Measurements from ENCODE around the gene LIFR.

The LIFR gene, protein sequence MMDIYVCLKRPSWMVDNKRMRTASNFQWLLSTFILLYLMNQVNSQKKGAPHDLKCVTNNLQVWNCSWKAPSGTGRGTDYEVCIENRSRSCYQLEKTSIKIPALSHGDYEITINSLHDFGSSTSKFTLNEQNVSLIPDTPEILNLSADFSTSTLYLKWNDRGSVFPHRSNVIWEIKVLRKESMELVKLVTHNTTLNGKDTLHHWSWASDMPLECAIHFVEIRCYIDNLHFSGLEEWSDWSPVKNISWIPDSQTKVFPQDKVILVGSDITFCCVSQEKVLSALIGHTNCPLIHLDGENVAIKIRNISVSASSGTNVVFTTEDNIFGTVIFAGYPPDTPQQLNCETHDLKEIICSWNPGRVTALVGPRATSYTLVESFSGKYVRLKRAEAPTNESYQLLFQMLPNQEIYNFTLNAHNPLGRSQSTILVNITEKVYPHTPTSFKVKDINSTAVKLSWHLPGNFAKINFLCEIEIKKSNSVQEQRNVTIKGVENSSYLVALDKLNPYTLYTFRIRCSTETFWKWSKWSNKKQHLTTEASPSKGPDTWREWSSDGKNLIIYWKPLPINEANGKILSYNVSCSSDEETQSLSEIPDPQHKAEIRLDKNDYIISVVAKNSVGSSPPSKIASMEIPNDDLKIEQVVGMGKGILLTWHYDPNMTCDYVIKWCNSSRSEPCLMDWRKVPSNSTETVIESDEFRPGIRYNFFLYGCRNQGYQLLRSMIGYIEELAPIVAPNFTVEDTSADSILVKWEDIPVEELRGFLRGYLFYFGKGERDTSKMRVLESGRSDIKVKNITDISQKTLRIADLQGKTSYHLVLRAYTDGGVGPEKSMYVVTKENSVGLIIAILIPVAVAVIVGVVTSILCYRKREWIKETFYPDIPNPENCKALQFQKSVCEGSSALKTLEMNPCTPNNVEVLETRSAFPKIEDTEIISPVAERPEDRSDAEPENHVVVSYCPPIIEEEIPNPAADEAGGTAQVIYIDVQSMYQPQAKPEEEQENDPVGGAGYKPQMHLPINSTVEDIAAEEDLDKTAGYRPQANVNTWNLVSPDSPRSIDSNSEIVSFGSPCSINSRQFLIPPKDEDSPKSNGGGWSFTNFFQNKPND

DNA sequence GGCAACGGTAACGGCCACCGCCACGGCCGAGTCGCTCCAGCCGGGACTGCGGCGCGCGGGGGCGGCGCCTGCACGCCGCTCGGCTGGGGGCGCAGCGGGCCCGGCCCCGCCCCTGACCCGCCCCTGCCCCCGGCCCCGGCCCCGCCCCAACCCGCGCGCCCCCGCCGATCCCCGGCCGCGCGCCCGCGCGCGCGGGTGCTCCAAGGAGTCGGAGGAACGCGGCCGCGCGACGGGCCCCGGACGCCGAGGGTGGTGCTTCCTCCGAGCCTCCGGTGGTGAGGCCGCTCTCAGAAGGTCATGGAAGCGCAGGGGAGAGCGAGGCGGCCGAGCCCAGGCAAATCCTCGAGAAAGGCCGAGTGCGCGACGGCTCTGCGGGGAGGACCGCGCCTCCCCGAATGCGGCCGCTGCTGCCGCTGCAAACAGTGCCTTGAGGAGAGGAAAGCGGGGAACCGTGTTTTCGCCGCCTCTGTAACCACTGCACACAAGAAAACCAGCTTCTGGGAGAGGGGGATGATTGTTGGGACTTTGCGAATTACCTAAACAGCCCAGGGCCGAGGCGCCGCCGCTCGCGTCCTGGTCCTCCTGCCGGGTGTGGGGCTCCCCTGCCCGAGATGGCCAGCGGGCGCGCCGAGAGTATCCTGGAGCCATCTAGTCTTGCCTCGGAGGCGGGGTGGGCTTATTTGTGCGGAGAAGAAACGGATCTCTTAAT lies at the start of gene LIFR:
Gene LIFR, minus strand, starts transcription at position 48 of the 709 bp plus-strand sequence. CDS start 25,999 bp downstream, outside the sequence.
- DNase-seq (ENCODE audit: low read depth) = no peak
- H3K4me3 ChIP-seq (ENCODE audit: low read depth, low read length) = peak within 1 kb of the TSS; percentile 31
- TF ChIP-seq, protein P1, sequence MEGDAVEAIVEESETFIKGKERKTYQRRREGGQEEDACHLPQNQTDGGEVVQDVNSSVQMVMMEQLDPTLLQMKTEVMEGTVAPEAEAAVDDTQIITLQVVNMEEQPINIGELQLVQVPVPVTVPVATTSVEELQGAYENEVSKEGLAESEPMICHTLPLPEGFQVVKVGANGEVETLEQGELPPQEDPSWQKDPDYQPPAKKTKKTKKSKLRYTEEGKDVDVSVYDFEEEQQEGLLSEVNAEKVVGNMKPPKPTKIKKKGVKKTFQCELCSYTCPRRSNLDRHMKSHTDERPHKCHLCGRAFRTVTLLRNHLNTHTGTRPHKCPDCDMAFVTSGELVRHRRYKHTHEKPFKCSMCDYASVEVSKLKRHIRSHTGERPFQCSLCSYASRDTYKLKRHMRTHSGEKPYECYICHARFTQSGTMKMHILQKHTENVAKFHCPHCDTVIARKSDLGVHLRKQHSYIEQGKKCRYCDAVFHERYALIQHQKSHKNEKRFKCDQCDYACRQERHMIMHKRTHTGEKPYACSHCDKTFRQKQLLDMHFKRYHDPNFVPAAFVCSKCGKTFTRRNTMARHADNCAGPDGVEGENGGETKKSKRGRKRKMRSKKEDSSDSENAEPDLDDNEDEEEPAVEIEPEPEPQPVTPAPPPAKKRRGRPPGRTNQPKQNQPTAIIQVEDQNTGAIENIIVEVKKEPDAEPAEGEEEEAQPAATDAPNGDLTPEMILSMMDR (IDR thresholded peaks at IDR 0.05; ENCODE audit: low read depth, low read length, missing control alignments) = no peak

DNA sequence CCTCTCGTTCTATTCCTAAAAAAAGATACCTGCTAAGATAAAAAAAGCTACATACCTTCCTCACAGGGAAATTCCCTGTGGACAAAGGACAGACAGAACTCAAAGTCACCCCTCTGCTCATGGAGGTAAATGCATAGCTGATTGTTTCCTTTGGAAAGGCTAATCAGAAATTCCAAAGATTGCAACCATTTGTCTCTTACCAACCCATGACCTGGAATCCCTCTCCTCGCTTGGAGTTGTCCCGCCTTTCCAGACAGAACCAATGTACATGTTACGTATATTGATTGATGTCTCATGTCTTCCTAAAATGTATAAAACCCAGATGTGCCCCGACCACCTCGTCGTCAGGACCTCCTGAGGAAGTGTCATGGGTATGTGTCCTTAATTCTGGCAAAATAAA lies 49.2 kb upstream of the LIFR start:
- no peak for DNase-seq (ENCODE audit: low read depth)
- H3K4me3 ChIP-seq (ENCODE audit: low read depth, low read length) = no peak overlapping the region
- TF ChIP-seq, protein P1 (IDR thresholded peaks at IDR 0.05; ENCODE audit: low read depth, low read length, missing control alignments) = no peak

DNA sequence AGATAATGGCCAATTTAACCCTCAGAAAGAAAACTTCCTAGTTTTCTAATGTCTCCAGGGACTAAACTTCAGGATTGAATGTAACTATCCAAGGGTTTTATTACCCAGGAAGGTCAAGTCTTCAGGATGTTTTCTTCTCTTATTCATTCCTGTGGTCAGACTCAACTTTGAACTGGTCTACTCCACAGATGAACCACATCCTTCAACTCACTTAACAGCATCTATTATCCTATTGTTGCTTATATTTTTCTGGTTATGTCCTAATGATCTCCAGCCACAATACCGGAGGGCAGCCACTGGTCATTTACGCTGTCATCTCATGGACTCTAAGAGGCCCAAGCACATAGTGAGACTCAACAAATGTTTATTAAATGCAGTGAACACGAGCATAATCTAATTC lies 47.2 kb upstream of the LIFR start:
- TF ChIP-seq, protein P1 (IDR thresholded peaks at IDR 0.05; ENCODE audit: low read depth, low read length, missing control alignments) = no peak
- H3K4me3 ChIP-seq (ENCODE audit: low read depth, low read length) = no peak overlapping the region
- no peak for DNase-seq (ENCODE audit: low read depth)

DNA sequence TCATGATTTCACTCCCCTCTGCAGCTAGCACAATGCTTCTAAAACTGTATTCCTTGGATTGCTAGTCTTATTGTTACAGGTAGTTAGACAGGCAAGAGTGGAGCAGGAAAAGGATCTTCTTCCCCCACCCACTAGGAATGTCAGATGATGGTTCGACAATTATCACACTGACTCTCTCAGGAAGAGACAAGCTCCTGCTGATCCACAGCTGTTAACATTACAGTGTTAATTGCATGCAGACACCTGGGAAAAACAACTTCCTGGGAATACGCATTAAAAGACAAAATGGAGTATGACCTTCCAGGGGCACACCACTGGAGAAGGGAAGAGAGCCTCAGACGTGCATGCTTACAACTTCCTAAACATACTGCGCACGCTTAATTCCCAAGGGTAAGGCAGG lies 46.2 kb upstream of the LIFR start:
- DNase-seq (ENCODE audit: low read depth) = no peak
- TF ChIP-seq, protein P1 (IDR thresholded peaks at IDR 0.05; ENCODE audit: low read depth, low read length, missing control alignments) = no peak
- no peak overlapping the region for H3K4me3 ChIP-seq (ENCODE audit: low read depth, low read length)

DNA sequence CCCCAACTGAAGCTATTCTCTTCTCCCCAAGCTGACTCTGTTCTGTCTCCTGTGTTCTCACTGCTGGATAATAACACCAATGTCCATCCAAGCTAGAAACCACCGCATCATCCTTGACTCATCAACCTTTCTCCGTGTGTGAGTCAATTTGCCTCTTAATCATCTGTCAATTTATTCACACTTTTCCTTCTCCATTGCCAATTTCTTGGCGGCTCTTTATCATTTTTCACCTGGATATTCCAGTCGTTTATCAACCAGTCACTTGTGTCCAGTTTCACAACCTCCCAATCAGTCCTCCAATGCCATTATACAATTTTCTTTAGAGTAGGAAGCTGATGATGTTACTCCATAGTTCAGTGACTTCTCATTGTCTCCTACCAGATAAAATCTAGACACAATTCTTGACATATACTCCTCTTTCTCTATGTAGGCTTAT lies 45.4 kb upstream of the LIFR start:
- H3K4me3 ChIP-seq (ENCODE audit: low read depth, low read length) = no peak overlapping the region
- TF ChIP-seq, protein P1 (IDR thresholded peaks at IDR 0.05; ENCODE audit: low read depth, low read length, missing control alignments) = no peak
- DNase-seq (ENCODE audit: low read depth) = no peak

DNA sequence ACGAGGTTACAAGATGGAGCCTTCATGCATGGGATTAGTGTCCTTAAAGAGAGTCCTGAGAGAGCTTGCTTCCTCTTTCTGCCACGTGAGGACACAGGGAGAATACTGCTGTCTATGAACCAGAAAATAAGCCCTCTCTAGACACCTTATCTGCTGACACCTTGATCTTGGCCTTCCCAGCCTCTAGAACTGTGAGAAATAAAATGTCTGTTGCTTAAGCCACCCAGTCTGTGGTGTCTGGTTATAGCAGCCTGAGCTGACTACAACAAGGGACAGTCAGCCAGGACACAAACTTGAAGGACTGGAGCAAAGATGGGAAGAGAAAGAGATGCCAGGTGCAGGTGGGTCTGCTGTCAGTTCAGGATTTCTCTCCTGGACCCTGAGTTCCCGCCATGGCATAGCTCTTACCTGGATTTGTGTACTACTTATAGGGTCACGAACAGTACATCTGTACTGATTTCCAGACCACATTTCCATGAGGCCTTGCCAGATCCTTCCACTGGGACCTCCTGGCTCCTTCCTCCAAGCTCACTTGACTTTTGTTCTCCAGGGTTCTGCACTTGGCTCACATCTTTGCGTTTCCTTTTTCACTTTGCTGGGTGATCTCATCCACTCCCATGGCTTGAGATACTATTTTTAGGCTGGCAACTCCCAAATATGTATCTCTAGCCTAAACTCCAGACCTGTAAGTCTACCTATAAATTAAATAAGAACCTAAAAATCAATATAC lies 44.9 kb upstream of the LIFR start:
- no peak overlapping the region for H3K4me3 ChIP-seq (ENCODE audit: low read depth, low read length)
- DNase-seq (ENCODE audit: low read depth) = no peak
- TF ChIP-seq, protein P1 (IDR thresholded peaks at IDR 0.05; ENCODE audit: low read depth, low read length, missing control alignments) = no peak

Measured in GM12864 (cell line).